WTC11 (cell line): ENCODE measurements around the gene GEMIN2. TPM values are rescaled to one million over a fixed set of nuclear protein-coding genes. Genes with fewer than 3 reads are reported as not detected.

Experiments used
- ATAC-seq: fragments of 200-7000 bp; cut with Tn5 transposase; 2 replicates; pipeline ENCODE4 v1.10.0; 2021; ENCODE audit warnings: mild to moderate bottlenecking, moderate library complexity
- CTCF ChIA-PET: fragments of 300-600 bp; sonication (Branson Sonifier 250); formaldehyde crosslinking; loops from one replicate; lab custom pipeline; 2021; ENCODE audit warnings: antibody characterized with exemption; lab: Charles Lee
- POLR2A ChIA-PET: fragments of 350-600 bp; sonication (Branson Sonifier 250); formaldehyde crosslinking; loops from one replicate; lab custom pipeline; 2021; ENCODE audit warnings: antibody characterized with exemption; lab: Charles Lee
- DNase-seq: peaks from one replicate; pipeline ENCODE4 v3.0.0; 2021; ENCODE audit warnings: low spot score
- H3K27ac Mint-ChIP-seq: 2 replicates; pipeline ENCODE4 v1.8.0; 2021; ENCODE audit warnings: mixed read lengths
- H3K27me3 Mint-ChIP-seq: 2 replicates; pipeline ENCODE4 v1.8.0; 2021; ENCODE audit warnings: low read depth, mild to moderate bottlenecking, moderate library complexity, mixed read lengths
- H3K36me3 Mint-ChIP-seq: 2 replicates; pipeline ENCODE4 v1.8.0; 2021; ENCODE audit warnings: mixed read lengths
- H3K4me1 Mint-ChIP-seq: 2 replicates; pipeline ENCODE4 v1.8.0; 2022; ENCODE audit warnings: mixed read lengths
- H3K4me3 Mint-ChIP-seq: 2 replicates; pipeline ENCODE4 v1.8.0; 2021; ENCODE audit warnings: mild to moderate bottlenecking, moderate library complexity, mixed read lengths
- H3K9me3 Mint-ChIP-seq: 2 replicates; pipeline ENCODE4 v1.8.0; 2021; ENCODE audit warnings: mixed read lengths
- ARID4B ChIP-seq: sonication (generic); formaldehyde crosslinking; IDR thresholded peaks from 2 replicates; pipeline ENCODE4 v1.8.0; 2023; ENCODE audit warnings: missing genetic modification reagents, mild to moderate bottlenecking, borderline replicate concordance
- E2F5 ChIP-seq: sonication (generic); formaldehyde crosslinking; IDR thresholded peaks from 2 replicates; pipeline ENCODE4 v1.8.1; 2022; ENCODE audit warnings: mild to moderate bottlenecking, moderate library complexity, missing genetic modification reagents
- EMX1 ChIP-seq: fragments of 250-450 bp; sonication (Bioruptor Pico); IDR thresholded peaks from 2 replicates; pipeline ENCODE4 v1.8.0; 2021; ENCODE audit warnings: mild to moderate bottlenecking
- GRHL2 ChIP-seq: fragments of 250-450 bp; sonication (Bioruptor Pico); IDR thresholded peaks from 2 replicates; pipeline ENCODE4 v1.8.0; 2022; ENCODE audit warnings: mild to moderate bottlenecking, moderate library complexity; ENCODE audit not compliant: insufficient replicate concordance, severe bottlenecking
- MXD4 ChIP-seq: fragments of 250-450 bp; sonication (Bioruptor Pico); IDR thresholded peaks from 2 replicates; pipeline ENCODE4 v1.8.0; 2021; ENCODE audit warnings: mild to moderate bottlenecking, moderate library complexity, borderline replicate concordance
- NR1H2 ChIP-seq: sonication (generic); formaldehyde crosslinking; IDR thresholded peaks from 2 replicates; pipeline ENCODE4 v1.9.0; 2021; ENCODE audit warnings: mild to moderate bottlenecking, moderate library complexity, missing genetic modification reagents
- TCF7 ChIP-seq: sonication (generic); formaldehyde crosslinking; IDR thresholded peaks from 2 replicates; pipeline ENCODE4 v1.8.0; 2022; ENCODE audit warnings: mild to moderate bottlenecking, low read depth, missing genetic modification reagents, moderate library complexity
- total RNA-seq: library from RNA; stranded (reverse); gene quantifications from 3 replicates; pipeline ENCODE4 v1.2.3, GENCODE V29; 2021

The GEMIN2 gene
- total RNA-seq, 1 experiment from 2014 or later = 27.1 TPM

GRCh38 chr14:39185256-39186049 lies 71.3 kb downstream of the GEMIN2 start:
- H3K27ac Mint-ChIP-seq = peak overlapping the region; percentile 64
- DNase-seq = no peak
- H3K4me1 Mint-ChIP-seq = peaks cover 23% of the 10 kb centered on the region
- no peak for ATAC-seq
- no peak overlapping the region for H3K4me3 Mint-ChIP-seq
- 0 out of 2 replicates have a peak, but pooled peaks have one; percentile 33 for TF ChIP-seq EMX1 (CRISPR knock-in tag)
- no peak for TF ChIP-seq GRHL2 (CRISPR knock-in tag)
- no peak for TF ChIP-seq E2F5 (CRISPR knock-in tag)
- TF ChIP-seq TCF7 (CRISPR knock-in tag) = no peak
- no peak for TF ChIP-seq MXD4
- TF ChIP-seq NR1H2 (CRISPR knock-in tag) = no peak
- no peak for TF ChIP-seq ARID4B (CRISPR knock-in tag)
- TF ChIP-seq, all 79 proteins: peak for 1
- no peaks in the 10 kb centered on the region for H3K27me3 Mint-ChIP-seq
- CTCF ChIA-PET = interaction anchor here (1.1 kb wide), 1 partner anchor 78 kb away, joined by 3 read pairs; no protein-coding TSS in a partner anchor
- peaks cover 27% of the 10 kb centered on the region for H3K36me3 Mint-ChIP-seq
- POLR2A ChIA-PET = interaction anchor here (0.6 to 2.8 kb wide), 6 partner anchors 10 to 246 kb away, joined by 3 to 11 read pairs (median 6); partner anchors contain the start of genes FBXO33, PNN and TRAPPC6B
- no peaks in the 10 kb centered on the region for H3K9me3 Mint-ChIP-seq

Other genes with a start within 250 kb of the GEMIN2 start
- 56.0 to 62.9 TPM (median 56.4 TPM) in 3 replicates for gene SEC23A, start 11.1 kb upstream of the GEMIN2 start, total RNA-seq
- gene TRAPPC6B, start 56.0 kb downstream of the GEMIN2 start, total RNA-seq = 19.8 to 22.2 TPM (median 20.8 TPM) in 3 replicates
- gene PNN, start 60.9 kb downstream of the GEMIN2 start, total RNA-seq = 135 to 156 TPM (median 135 TPM) in 3 replicates
- 10.9 to 11.3 TPM (median 11.3 TPM) in 3 replicates for gene MIA2, start 119.6 kb downstream of the GEMIN2 start, total RNA-seq